SK-N-SH treated with all-trans-retinoic acid at 6 μM for 48 hours (cell line): ENCODE measurements around the gene PILRB.

ENCODE experiments used
- ARNTL ChIP-seq: fragments of 450-650 bp; formaldehyde crosslinking; IDR thresholded peaks from 2 replicates; pipeline ENCODE4 v1.5.0; 2020; ENCODE audit warnings: low read depth, mild to moderate bottlenecking, moderate library complexity, borderline replicate concordance
- ESRRG ChIP-seq: fragments of 250-450 bp; sonication (Bioruptor Pico); IDR thresholded peaks from 2 replicates; pipeline ENCODE4 v1.6.1; 2021; ENCODE audit warnings: mild to moderate bottlenecking
- OSR1 ChIP-seq: fragments of 250-450 bp; sonication (Bioruptor Pico); IDR thresholded peaks from 2 replicates; pipeline ENCODE4 v1.8.0; 2022; ENCODE audit warnings: moderate library complexity, mild to moderate bottlenecking, inconsistent platforms
- PPARA ChIP-seq: fragments of 250-450 bp; sonication (Bioruptor Pico); IDR thresholded peaks from 2 replicates; pipeline ENCODE4 v1.5.0; 2020; ENCODE audit warnings: mild to moderate bottlenecking, borderline replicate concordance
- RARB ChIP-seq: fragments of 250-450 bp; sonication (Bioruptor Pico); IDR thresholded peaks from 2 replicates; pipeline ENCODE4 v1.8.0; 2021; ENCODE audit warnings: mild to moderate bottlenecking, moderate library complexity
- SNAI2 ChIP-seq: fragments of 250-450 bp; sonication (Bioruptor Pico); IDR thresholded peaks from 2 replicates; pipeline ENCODE4 v1.5.0; 2020; ENCODE audit warnings: mild to moderate bottlenecking, moderate library complexity
- TOX ChIP-seq: fragments of 250-450 bp; sonication (Bioruptor Pico); IDR thresholded peaks from 2 replicates; pipeline ENCODE4 v1.8.0; 2021; ENCODE audit warnings: mild to moderate bottlenecking, moderate library complexity, borderline replicate concordance
- ZC3H10 ChIP-seq: fragments of 250-450 bp; sonication (Bioruptor Pico); IDR thresholded peaks from 2 replicates; pipeline ENCODE4 v1.5.1; 2021; ENCODE audit warnings: mild to moderate bottlenecking, moderate library complexity
- ZFP30 ChIP-seq: fragments of 450-650 bp; formaldehyde crosslinking; IDR thresholded peaks from 2 replicates; pipeline ENCODE4 v1.5.0; 2022; ENCODE audit warnings: mild to moderate bottlenecking, moderate library complexity
- TF ChIP-seq, protein P1 (sequence below): fragments of 250-450 bp; sonication (Bioruptor Pico); IDR thresholded peaks from 2 replicates; pipeline ENCODE4 v1.5.1; 2020; ENCODE audit warnings: low read depth, mild to moderate bottlenecking, moderate library complexity
- TF ChIP-seq, protein P2 (sequence below): fragments of 250-450 bp; sonication (Bioruptor Pico); IDR thresholded peaks from 2 replicates; pipeline ENCODE4 v1.8.0; 2020; ENCODE audit warnings: mild to moderate bottlenecking, moderate library complexity, borderline replicate concordance
- TF ChIP-seq, protein P3 (sequence below): fragments of 250-450 bp; sonication (Bioruptor Pico); IDR thresholded peaks from 2 replicates; pipeline ENCODE4 v1.5.0; 2020; ENCODE audit warnings: mild to moderate bottlenecking, moderate library complexity

DNA sequence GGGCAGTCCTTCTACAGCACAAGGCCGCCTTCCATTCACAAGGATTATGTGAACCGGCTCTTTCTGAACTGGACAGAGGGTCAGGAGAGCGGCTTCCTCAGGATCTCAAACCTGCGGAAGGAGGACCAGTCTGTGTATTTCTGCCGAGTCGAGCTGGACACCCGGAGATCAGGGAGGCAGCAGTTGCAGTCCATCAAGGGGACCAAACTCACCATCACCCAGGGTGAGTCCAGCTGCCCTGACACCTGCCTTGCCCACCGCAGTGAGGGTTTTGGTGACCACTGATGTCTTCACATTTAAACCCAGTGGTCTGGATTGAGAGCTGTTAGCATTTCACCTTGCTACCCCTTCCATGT is 918 bp downstream of the PILRB start:
- TF ChIP-seq ESRRG (CRISPR knock-in tag) (no peak), ARNTL (CRISPR knock-in tag) (no peak), ZFP30 (CRISPR knock-in tag) (no peak), OSR1 (CRISPR knock-in tag) (no peak), ZC3H10 (CRISPR knock-in tag) (no peak), TOX (CRISPR knock-in tag) (no peak), RARB (no peak), SNAI2 (CRISPR knock-in tag) (no peak), PPARA (CRISPR knock-in tag) (no peak)
- TF ChIP-seq, protein P1, sequence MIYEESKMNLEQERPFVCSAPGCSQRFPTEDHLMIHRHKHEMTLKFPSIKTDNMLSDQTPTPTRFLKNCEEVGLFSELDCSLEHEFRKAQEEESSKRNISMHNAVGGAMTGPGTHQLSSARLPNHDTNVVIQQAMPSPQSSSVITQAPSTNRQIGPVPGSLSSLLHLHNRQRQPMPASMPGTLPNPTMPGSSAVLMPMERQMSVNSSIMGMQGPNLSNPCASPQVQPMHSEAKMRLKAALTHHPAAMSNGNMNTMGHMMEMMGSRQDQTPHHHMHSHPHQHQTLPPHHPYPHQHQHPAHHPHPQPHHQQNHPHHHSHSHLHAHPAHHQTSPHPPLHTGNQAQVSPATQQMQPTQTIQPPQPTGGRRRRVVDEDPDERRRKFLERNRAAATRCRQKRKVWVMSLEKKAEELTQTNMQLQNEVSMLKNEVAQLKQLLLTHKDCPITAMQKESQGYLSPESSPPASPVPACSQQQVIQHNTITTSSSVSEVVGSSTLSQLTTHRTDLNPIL (CRISPR knock-in tag), result no peak
- TF ChIP-seq, protein P2, sequence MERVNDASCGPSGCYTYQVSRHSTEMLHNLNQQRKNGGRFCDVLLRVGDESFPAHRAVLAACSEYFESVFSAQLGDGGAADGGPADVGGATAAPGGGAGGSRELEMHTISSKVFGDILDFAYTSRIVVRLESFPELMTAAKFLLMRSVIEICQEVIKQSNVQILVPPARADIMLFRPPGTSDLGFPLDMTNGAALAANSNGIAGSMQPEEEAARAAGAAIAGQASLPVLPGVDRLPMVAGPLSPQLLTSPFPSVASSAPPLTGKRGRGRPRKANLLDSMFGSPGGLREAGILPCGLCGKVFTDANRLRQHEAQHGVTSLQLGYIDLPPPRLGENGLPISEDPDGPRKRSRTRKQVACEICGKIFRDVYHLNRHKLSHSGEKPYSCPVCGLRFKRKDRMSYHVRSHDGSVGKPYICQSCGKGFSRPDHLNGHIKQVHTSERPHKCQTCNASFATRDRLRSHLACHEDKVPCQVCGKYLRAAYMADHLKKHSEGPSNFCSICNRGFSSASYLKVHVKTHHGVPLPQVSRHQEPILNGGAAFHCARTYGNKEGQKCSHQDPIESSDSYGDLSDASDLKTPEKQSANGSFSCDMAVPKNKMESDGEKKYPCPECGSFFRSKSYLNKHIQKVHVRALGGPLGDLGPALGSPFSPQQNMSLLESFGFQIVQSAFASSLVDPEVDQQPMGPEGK, result no peak
- TF ChIP-seq, protein P3, sequence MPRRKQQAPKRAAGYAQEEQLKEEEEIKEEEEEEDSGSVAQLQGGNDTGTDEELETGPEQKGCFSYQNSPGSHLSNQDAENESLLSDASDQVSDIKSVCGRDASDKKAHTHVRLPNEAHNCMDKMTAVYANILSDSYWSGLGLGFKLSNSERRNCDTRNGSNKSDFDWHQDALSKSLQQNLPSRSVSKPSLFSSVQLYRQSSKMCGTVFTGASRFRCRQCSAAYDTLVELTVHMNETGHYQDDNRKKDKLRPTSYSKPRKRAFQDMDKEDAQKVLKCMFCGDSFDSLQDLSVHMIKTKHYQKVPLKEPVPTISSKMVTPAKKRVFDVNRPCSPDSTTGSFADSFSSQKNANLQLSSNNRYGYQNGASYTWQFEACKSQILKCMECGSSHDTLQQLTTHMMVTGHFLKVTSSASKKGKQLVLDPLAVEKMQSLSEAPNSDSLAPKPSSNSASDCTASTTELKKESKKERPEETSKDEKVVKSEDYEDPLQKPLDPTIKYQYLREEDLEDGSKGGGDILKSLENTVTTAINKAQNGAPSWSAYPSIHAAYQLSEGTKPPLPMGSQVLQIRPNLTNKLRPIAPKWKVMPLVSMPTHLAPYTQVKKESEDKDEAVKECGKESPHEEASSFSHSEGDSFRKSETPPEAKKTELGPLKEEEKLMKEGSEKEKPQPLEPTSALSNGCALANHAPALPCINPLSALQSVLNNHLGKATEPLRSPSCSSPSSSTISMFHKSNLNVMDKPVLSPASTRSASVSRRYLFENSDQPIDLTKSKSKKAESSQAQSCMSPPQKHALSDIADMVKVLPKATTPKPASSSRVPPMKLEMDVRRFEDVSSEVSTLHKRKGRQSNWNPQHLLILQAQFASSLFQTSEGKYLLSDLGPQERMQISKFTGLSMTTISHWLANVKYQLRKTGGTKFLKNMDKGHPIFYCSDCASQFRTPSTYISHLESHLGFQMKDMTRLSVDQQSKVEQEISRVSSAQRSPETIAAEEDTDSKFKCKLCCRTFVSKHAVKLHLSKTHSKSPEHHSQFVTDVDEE (CRISPR knock-in tag), result no peak
